Chondrocyte (in vitro differentiated cells): Measurements from ENCODE around the gene PTPN2. TPM values are rescaled to one million over a fixed set of nuclear protein-coding genes. Genes with fewer than 3 reads are reported as not detected.

Experiments used
- DNase-seq: peaks from one replicate; pipeline ENCODE4 v3.0.0; 2021; ENCODE audit warnings: mixed read lengths, low spot score
- H3K27ac Mint-ChIP-seq: one replicate; pipeline ENCODE4 v1.8.0; 2021; ENCODE audit warnings: mild to moderate bottlenecking, moderate library complexity, mixed read lengths; ENCODE audit not compliant: unreplicated experiment
- H3K27me3 Mint-ChIP-seq: 2 replicates; pipeline ENCODE4 v1.8.0; 2021; ENCODE audit warnings: low read depth, mixed read lengths
- H3K36me3 Mint-ChIP-seq: 2 replicates; pipeline ENCODE4 v1.8.0; 2021; ENCODE audit warnings: low read depth, mixed read lengths
- H3K4me1 Mint-ChIP-seq: 2 replicates; pipeline ENCODE4 v1.8.0; 2021; ENCODE audit warnings: low read depth, mild to moderate bottlenecking, mixed read lengths
- H3K4me3 Mint-ChIP-seq: one replicate; pipeline ENCODE4 v1.8.0; 2021; ENCODE audit warnings: mild to moderate bottlenecking, moderate library complexity, mixed read lengths; ENCODE audit not compliant: unreplicated experiment
- H3K9me3 Mint-ChIP-seq: 2 replicates; pipeline ENCODE4 v1.8.0; 2021; ENCODE audit warnings: low read depth, mixed read lengths
- CTCF ChIP-seq: fragments of 200-600 bp; sonication (generic); IDR thresholded peaks from 2 replicates; pipeline ENCODE4 v1.5.0; 2021; ENCODE audit warnings: antibody characterized with exemption, mild to moderate bottlenecking, moderate library complexity
- total RNA-seq: library from RNA; stranded (reverse); gene quantifications from 3 replicates; pipeline ENCODE4 v1.2.1, GENCODE V29; 2021

Gene PTPN2
- total RNA-seq, 1 donor from 2014 or later = 22.2 TPM

DNA sequence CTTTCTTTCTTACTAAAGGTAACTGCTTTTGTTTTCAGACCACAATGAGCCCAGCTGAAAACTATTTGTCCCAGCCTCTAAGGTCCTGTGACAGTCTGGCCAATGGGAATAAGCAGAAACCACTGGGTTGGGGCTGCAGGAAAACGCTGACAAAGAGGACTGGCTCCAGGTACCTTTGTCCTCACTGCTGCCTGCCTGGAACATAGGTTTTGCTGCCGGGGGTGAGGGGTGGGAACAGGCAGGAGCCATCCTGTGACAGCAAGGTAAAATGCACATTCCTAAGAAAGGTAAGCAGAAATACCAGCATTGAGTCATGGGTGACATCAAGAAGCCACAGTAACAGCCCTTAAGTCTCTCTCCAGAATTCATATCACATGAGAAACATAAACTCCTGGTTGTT is 21.6 kb downstream of the PTPN2 start:
- Mint-ChIP-seq H3K4me3 (no peak overlapping the region), H3K4me1 (peaks cover 21% of the 10 kb centered on the region), H3K27ac (no peak overlapping the region), H3K9me3 (no peaks in the 10 kb centered on the region), H3K36me3 (no peaks in the 10 kb centered on the region), H3K27me3 (no peaks in the 10 kb centered on the region)
- no peak for TF ChIP-seq CTCF
- no peak for DNase-seq

DNA sequence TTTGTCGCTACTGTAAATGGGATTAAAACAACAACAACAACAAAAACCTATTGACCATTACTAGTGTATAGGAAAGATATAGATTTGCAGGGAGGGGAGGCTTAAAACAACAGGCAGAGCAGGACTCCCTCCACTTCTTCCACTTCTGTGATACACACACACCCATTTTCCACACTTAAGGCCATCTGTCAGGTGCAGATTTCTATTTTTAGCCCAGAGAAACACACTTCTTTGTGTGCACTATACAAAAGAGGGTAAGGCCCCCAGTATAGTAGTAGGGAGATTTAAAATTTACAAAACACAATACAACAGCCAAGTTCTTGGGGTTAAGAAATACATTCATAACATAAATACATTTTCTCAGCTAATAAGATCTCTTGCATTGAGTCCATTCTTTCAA is 22.4 kb downstream of the PTPN2 start:
- no peak overlapping the region for H3K27ac Mint-ChIP-seq
- peaks cover 21% of the 10 kb centered on the region for H3K4me1 Mint-ChIP-seq
- no peaks in the 10 kb centered on the region for H3K36me3 Mint-ChIP-seq
- no peak for TF ChIP-seq CTCF
- H3K9me3 Mint-ChIP-seq = no peaks in the 10 kb centered on the region
- H3K4me3 Mint-ChIP-seq = no peak overlapping the region
- no peaks in the 10 kb centered on the region for H3K27me3 Mint-ChIP-seq
- DNase-seq = no peak

GRCh38 chr18:12860530-12860929 is 23.5 kb downstream of the PTPN2 start:
- Mint-ChIP-seq H3K27me3 (no peaks in the 10 kb centered on the region), H3K36me3 (peaks cover 7% of the 10 kb centered on the region), H3K9me3 (no peaks in the 10 kb centered on the region), H3K4me3 (no peak overlapping the region), H3K27ac (no peak overlapping the region), H3K4me1 (peaks cover 21% of the 10 kb centered on the region)
- DNase-seq = no peak
- no peak for TF ChIP-seq CTCF

DNA sequence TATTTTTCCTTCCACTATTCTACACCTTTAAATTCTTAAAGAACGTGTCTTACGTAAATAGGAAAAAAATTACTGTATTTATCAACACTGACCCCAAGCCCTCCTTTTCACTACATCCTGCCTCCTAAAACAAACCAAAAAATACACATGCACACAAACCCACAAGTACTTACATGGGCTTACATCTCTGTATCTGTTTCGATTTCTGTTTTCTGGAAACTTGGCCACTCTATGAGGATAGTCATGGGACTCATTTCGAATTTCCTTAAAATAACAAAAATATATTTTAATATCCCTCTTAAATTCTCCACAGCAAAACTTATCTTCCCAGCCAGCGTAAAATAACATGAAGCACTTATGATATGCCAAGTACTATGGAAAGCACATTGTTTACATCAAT is 25.0 kb downstream of the PTPN2 start:
- DNase-seq = no peak
- no peak overlapping the region for H3K4me3 Mint-ChIP-seq
- H3K27me3 Mint-ChIP-seq = no peaks in the 10 kb centered on the region
- no peaks in the 10 kb centered on the region for H3K9me3 Mint-ChIP-seq
- H3K27ac Mint-ChIP-seq = no peak overlapping the region
- peaks cover 14% of the 10 kb centered on the region for H3K36me3 Mint-ChIP-seq
- no peak for TF ChIP-seq CTCF
- peaks cover 17% of the 10 kb centered on the region for H3K4me1 Mint-ChIP-seq

GRCh38 chr18:12857991-12858544 is 26.0 kb downstream of the PTPN2 start:
- Mint-ChIP-seq H3K27me3 (no peaks in the 10 kb centered on the region), H3K9me3 (no peaks in the 10 kb centered on the region), H3K36me3 (peaks cover 18% of the 10 kb centered on the region), H3K27ac (no peak overlapping the region), H3K4me1 (peaks cover 15% of the 10 kb centered on the region), H3K4me3 (no peak overlapping the region)
- no peak for DNase-seq
- TF ChIP-seq CTCF = no peak
